HL-60 (cell line): ENCODE data around the gene IRX4.

Experiments
- DNase-seq, 2 experiments: peaks; one replicate each; pipeline ENCODE4 v3.0.0-alpha.2; 2010 to 2020; ENCODE audit warnings: low read depth in 1 of 2, low spot score in 1 of 2
- H3K27ac ChIP-seq: fragments of 250-450 bp; sonication (Bioruptor Pico); replicated peaks from 2 replicates; pipeline ENCODE4 v1.5.1; 2020; ENCODE audit warnings: mild to moderate bottlenecking, moderate library complexity
- H3K27me3 ChIP-seq: fragments of 250-450 bp; sonication (Bioruptor Pico); 2 replicates; pipeline ENCODE4 v1.5.1; 2021; ENCODE audit warnings: mild to moderate bottlenecking, moderate library complexity; ENCODE audit not compliant: insufficient read depth, poor library complexity, severe bottlenecking
- H3K4me3 ChIP-seq: replicated peaks from 2 replicates; pipeline ENCODE4 v1.5.1; 2011; ENCODE audit warnings: mild to moderate bottlenecking, control low read depth, low read length; ENCODE audit not compliant: insufficient read depth
- GABPA ChIP-seq: IDR thresholded peaks from 2 replicates; pipeline ENCODE4 v1.6.1; 2012; ENCODE audit warnings: low read depth
- POLR2AphosphoS5 ChIP-seq: IDR thresholded peaks from 2 replicates; pipeline ENCODE4 v1.6.1; 2012; ENCODE audit warnings: low read depth
- REST ChIP-seq: IDR thresholded peaks from 2 replicates; pipeline ENCODE4 v1.6.1; 2012; ENCODE audit warnings: low read depth; ENCODE audit not compliant: insufficient replicate concordance
- SPI1 ChIP-seq: IDR thresholded peaks from 2 replicates; pipeline ENCODE4 v1.6.1; 2012; ENCODE audit warnings: low read depth, mild to moderate bottlenecking, borderline replicate concordance
- TF ChIP-seq, protein P1 (sequence below): IDR thresholded peaks from one replicate; pipeline ENCODE4 v1.5.1; 2011; ENCODE audit warnings: low read length, control low read depth, inconsistent platforms; ENCODE audit not compliant: insufficient read depth

The IRX4 gene

GRCh38 chr5:1831677-1832313 lies 50.9 kb downstream of the IRX4 start:
- DNase-seq = no peak
- TF ChIP-seq POLR2AphosphoS5 (no peak), GABPA (no peak), SPI1 (no peak)
- H3K27me3 ChIP-seq = no peaks in the 10 kb centered on the region
- H3K27ac ChIP-seq = no peak overlapping the region
- H3K4me3 ChIP-seq = no peak overlapping the region

GRCh38 chr5:1831257-1831656 lies 51.5 kb downstream of the IRX4 start:
- H3K27ac ChIP-seq = no peak overlapping the region
- no peaks in the 10 kb centered on the region for H3K27me3 ChIP-seq
- H3K4me3 ChIP-seq = no peak overlapping the region
- TF ChIP-seq, protein P1, sequence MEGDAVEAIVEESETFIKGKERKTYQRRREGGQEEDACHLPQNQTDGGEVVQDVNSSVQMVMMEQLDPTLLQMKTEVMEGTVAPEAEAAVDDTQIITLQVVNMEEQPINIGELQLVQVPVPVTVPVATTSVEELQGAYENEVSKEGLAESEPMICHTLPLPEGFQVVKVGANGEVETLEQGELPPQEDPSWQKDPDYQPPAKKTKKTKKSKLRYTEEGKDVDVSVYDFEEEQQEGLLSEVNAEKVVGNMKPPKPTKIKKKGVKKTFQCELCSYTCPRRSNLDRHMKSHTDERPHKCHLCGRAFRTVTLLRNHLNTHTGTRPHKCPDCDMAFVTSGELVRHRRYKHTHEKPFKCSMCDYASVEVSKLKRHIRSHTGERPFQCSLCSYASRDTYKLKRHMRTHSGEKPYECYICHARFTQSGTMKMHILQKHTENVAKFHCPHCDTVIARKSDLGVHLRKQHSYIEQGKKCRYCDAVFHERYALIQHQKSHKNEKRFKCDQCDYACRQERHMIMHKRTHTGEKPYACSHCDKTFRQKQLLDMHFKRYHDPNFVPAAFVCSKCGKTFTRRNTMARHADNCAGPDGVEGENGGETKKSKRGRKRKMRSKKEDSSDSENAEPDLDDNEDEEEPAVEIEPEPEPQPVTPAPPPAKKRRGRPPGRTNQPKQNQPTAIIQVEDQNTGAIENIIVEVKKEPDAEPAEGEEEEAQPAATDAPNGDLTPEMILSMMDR = no peak
- DNase-seq = no peak

DNA sequence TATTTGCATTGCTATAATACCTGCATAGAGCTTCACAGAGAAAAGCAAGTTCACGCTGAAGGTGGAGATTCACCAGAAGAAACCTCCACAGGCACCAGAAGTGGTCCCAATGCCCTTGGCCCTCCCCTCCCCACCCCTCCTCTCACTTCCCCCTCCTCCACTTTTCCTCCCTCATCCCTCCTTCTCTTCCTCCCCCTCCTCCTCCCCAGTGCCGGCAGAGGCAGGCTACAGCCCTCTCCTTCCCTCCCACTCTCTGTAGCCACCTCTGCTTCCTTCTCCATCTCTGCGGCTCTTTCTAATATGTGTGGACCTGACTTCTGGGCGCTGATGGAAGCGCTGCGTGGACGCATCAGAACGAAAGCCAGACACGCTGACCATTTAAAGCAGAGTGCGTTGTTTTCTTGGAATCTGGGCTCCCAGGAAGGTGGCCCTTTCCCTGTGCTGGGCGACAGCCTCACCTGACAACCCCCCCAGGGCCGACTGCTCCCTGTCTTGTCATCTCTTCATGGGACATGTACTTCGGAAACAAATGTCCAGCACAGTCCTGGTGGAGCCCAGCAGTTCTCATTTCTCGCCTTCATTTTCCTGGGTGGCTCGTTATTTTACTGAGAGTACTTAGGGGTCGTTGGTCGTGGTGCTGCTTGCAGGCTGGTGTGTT lies 52.0 kb downstream of the IRX4 start:
- Histone ChIP-seq H3K27me3 (no peaks in the 10 kb centered on the region), H3K27ac (no peak overlapping the region), H3K4me3 (no peak overlapping the region)
- TF ChIP-seq POLR2AphosphoS5 (no peak), GABPA (no peak), SPI1 (no peak), REST (no peak)
- TF ChIP-seq, protein P1 = no peak
- DNase-seq = no peak

DNA sequence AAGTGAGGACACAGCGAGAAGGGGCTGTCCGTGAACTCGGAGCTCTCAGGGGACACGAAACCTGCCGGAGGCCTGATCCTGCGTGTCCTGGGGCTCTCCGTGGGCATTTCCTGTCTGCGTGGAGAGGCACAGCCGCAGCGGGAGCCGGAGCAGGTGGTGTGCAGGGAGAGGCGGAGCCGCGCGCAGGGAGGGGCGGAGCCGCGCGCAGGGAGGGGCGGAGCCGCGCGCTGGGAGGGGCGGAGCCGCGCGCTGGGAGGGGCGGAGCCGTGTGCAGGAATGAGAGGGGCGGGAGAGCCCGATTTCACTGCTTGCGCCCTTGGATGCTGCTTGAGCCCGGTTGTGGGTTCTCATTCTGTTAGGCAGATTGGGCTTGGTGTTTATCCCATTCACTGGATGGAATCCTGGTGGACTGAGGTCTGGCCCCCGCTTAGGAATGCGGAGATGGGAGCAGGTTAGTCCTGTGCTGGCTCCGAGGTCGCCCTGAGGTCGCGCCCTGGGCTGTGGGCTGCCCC lies 54.8 kb downstream of the IRX4 start:
- TF ChIP-seq GABPA = no peak
- no peak for TF ChIP-seq POLR2AphosphoS5
- no peak for TF ChIP-seq REST
- TF ChIP-seq, protein P1 = no peak
- no peak for TF ChIP-seq SPI1
- DNase-seq = no peak
- Histone ChIP-seq H3K27me3 (no peaks in the 10 kb centered on the region), H3K27ac (no peak overlapping the region), H3K4me3 (no peak overlapping the region)
